ENCODE results near the gene TOR1B. TPM values are rescaled to one million over a fixed set of nuclear protein-coding genes. Genes with fewer than 3 reads are reported as not detected.

TOR1B gene
- total RNA-seq, 3 donors from 2014 or later = 22.6 to 26.7 (median 23.9) TPM

DNA sequence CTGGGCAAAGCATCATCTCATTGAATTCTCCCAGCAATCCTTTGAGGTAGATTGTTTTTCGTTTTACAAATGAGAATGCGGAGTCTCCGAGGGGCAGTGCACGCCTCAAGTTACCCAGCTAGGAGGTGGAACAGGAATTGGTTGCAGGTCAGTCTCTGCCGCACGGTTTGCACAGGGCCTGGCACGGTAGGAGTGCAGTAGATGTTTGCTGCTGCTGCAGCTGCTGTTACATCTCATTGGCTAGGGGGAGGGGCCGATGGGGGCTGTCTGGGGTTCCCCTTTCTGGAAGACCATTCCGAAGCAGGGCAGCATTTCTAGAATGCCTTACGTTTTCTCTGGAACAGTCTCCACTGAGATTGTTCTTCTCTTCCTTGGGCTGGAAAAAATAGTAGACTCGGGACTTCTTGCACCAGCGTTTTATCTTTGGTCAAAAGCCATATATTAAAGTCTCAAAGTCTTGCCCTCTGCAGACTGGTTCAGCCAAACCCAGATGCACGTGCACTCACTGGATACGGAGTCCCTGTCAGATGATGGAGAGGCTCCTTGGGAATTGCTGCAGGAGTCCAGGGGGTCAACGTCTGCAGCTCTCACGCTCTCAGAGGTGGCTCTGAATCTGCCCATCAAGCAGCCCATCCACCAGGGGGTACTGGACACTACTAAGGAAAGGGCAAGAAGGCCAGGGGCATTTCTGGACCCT lies 33.5 kb downstream of the TOR1B start:
- Histone ChIP-seq H3K4me1 (peaks cover 0 to 12% of the 10 kb centered on the region in 2 donors), H3K4me3 (peak overlapping the region; percentile 75 to 94 (median 80)), H3K36me3 (no peaks in the 10 kb centered on the region), H3K27me3 (no peaks in the 10 kb centered on the region), H3K9me3 (no peaks in the 10 kb centered on the region), H3K27ac (peak overlapping the region in 1 of 2 donors; percentile 86)
- intact Hi-C loops (cut with DNase I; ENCODE audit: low total_unique reads) = no loop called here
- TF ChIP-seq POLR2AphosphoS5 (IDR thresholded peaks at IDR 0.05) (no peak), POLR2A (IDR thresholded peaks at IDR 0.05) (no peak)
- TF ChIP-seq, protein P1, sequence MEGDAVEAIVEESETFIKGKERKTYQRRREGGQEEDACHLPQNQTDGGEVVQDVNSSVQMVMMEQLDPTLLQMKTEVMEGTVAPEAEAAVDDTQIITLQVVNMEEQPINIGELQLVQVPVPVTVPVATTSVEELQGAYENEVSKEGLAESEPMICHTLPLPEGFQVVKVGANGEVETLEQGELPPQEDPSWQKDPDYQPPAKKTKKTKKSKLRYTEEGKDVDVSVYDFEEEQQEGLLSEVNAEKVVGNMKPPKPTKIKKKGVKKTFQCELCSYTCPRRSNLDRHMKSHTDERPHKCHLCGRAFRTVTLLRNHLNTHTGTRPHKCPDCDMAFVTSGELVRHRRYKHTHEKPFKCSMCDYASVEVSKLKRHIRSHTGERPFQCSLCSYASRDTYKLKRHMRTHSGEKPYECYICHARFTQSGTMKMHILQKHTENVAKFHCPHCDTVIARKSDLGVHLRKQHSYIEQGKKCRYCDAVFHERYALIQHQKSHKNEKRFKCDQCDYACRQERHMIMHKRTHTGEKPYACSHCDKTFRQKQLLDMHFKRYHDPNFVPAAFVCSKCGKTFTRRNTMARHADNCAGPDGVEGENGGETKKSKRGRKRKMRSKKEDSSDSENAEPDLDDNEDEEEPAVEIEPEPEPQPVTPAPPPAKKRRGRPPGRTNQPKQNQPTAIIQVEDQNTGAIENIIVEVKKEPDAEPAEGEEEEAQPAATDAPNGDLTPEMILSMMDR (IDR thresholded peaks at IDR 0.05) = no peak
- DNase-seq (ENCODE audit: low spot score in 2 of 2) = no peak

DNA sequence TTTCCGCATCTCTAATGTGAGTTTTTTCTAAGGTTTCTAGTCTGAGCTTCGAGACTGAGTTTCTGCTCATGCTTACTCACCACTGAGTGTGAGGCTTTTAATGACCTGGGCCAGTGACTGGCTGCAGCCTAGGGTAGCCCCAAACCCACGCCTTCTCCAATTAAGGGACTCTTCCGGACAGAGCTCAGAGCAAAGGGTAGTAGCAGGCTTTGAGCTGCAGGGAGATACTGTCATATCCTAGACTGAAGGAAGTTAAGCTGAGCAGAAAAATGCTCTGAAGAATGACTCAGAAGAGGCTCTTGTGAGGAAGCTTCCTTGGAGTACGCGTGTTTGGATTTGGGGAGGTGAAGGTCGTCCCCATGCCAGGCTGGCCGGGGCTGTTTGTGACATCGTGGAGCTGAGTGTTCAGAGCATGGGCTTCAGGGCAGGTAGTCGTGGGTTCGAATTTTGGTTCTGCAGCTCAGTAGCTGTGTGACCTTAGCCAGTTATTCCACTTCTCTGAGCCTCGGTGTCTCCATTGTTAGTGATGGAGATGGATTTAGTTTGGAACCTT lies 35.8 kb downstream of the TOR1B start:
- peaks cover 0 to 12% of the 10 kb centered on the region in 2 donors for H3K4me1 ChIP-seq
- no peak for DNase-seq (ENCODE audit: low spot score in 2 of 2)
- TF ChIP-seq POLR2AphosphoS5 (IDR thresholded peaks at IDR 0.05) (no peak), POLR2A (IDR thresholded peaks at IDR 0.05) (no peak)
- H3K27ac ChIP-seq = peak overlapping the region in 1 of 2 donors; percentile 20
- no peaks in the 10 kb centered on the region for H3K9me3 ChIP-seq
- intact Hi-C loops (cut with DNase I; ENCODE audit: low total_unique reads) = no loop called here
- no peak overlapping the region for H3K4me3 ChIP-seq
- H3K36me3 ChIP-seq = no peaks in the 10 kb centered on the region
- H3K27me3 ChIP-seq = no peaks in the 10 kb centered on the region

DNA sequence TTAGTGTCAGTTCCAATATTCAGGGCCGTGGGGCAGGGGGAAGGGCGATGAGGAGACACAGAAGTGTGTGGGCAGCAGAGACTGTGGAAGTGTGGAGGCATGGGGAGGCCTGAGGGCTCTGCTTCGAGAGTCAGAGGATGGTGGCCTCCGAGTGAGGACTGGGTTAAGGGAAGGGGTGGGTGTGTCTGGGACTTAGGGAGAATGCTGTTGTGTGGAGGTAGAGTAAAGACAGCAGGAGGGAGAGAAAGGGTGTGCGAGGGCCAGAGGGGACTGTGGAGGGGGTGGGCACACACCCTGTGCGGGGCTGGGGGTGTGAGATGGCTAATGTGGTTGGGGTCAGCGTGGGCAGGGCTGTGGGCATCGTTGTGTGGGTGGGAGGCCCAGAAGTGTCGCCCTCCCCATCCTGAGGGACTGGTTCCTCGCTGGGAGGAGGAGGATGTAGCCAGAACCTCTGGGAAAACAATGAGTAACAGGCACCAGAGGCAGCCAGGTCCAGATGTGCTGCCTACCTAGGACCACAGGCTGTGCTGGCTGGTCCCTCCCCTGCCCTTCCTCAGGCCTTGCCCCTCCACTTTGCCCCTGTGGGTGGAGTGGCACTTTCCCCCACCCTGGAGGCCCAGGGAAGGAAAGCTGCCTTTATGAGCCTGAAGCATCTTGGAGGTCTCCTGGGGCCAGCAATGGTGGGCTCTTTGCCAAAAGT lies 36.5 kb downstream of the TOR1B start:
- H3K9me3 ChIP-seq = no peaks in the 10 kb centered on the region
- TF ChIP-seq, protein P1 (IDR thresholded peaks at IDR 0.05) = no peak
- no peak for TF ChIP-seq POLR2AphosphoS5 (IDR thresholded peaks at IDR 0.05)
- TF ChIP-seq POLR2A (IDR thresholded peaks at IDR 0.05) = no peak
- H3K27me3 ChIP-seq = no peaks in the 10 kb centered on the region
- no peaks in the 10 kb centered on the region for H3K36me3 ChIP-seq
- peaks cover 0 to 12% of the 10 kb centered on the region in 2 donors for H3K4me1 ChIP-seq
- intact Hi-C loops (cut with DNase I; ENCODE audit: low total_unique reads) = no loop called here
- H3K4me3 ChIP-seq = no peak overlapping the region
- DNase-seq (ENCODE audit: low spot score in 2 of 2) = no peak
- peak overlapping the region in 1 of 2 donors; percentile 20 for H3K27ac ChIP-seq

DNA sequence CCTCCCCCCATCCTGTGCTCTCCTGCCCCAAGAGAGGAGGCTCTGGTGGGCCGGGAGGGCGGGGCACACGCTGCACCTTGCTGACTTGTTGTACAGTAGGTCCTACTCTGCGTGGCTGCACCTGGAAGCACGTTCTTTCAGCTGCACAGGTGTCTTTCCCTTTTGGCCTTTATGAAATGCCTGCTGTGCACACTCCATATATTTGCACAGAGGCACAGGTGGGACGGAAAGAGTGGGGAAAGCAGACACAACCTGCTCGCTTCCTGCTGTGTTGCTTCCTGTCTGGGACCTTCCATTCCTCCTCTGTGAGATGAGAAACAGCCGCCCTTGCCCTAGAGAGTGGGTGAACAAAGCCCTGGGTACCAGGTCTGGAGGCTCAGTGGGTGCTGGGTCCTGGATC lies 37.0 kb downstream of the TOR1B start:
- intact Hi-C loops (cut with DNase I; ENCODE audit: low total_unique reads) = no loop called here
- Histone ChIP-seq H3K4me3 (no peak overlapping the region), H3K27ac (no peak overlapping the region), H3K27me3 (no peaks in the 10 kb centered on the region), H3K4me1 (peaks cover 0 to 12% of the 10 kb centered on the region in 2 donors), H3K9me3 (no peaks in the 10 kb centered on the region), H3K36me3 (no peaks in the 10 kb centered on the region)
- TF ChIP-seq POLR2AphosphoS5 (IDR thresholded peaks at IDR 0.05) = no peak
- TF ChIP-seq, protein P1 (IDR thresholded peaks at IDR 0.05) = no peak
- TF ChIP-seq POLR2A (IDR thresholded peaks at IDR 0.05) = no peak
- no peak for DNase-seq (ENCODE audit: low spot score in 2 of 2)

DNA sequence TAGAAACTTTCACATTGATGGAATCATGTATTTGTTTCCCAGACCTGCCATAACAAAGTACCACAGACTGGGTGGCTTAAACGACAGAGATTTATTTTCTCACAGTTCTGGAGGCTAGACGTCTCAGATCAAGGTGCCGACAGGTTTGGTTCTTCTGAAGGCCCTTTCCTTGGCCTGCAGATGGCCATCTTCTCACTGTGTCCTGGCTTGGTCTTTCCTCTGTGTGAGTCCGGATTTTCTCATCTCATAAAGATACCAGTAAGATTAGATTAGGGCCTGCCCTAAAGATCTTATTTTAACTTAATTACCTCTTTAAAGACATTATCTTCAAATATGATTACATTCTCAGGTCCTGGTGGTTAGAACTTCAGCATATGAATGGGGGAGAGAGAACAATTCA lies 38.1 kb downstream of the TOR1B start:
- intact Hi-C loops (cut with DNase I; ENCODE audit: low total_unique reads) = no loop called here
- no peaks in the 10 kb centered on the region for H3K27me3 ChIP-seq
- H3K4me3 ChIP-seq = no peak overlapping the region

More for the DNA sequence above, 38.1 kb downstream of the TOR1B start:
- TF ChIP-seq POLR2A (IDR thresholded peaks at IDR 0.05) = no peak
- TF ChIP-seq, protein P1 (IDR thresholded peaks at IDR 0.05) = no peak
- TF ChIP-seq POLR2AphosphoS5 (IDR thresholded peaks at IDR 0.05) = no peak
- Histone ChIP-seq H3K36me3 (no peaks in the 10 kb centered on the region), H3K4me1 (peaks cover 0 to 11% of the 10 kb centered on the region in 2 donors), H3K9me3 (no peaks in the 10 kb centered on the region), H3K27ac (no peak overlapping the region)
- no peak for DNase-seq (ENCODE audit: low spot score in 2 of 2)

All from breast epithelium (tissue), 4 donors.